Stimulated activated CD8-positive, alpha-beta memory T cell treated with anti-CD3 and anti-CD28 coated beads, Interleukin-12 subunit alpha, Interleukin-12 subunit beta, amount 100 ng/mL, for 24 hours (primary cell): ENCODE data around the gene AGAP1.
"Not testable (repeated sequence)": the region's sequence is repeated elsewhere in the genome, so short reads cannot be mapped to it uniquely, and the experiment has no call there.

ENCODE experiments used
- DNase-seq: peaks from one replicate; pipeline ENCODE4 v3.0.0-alpha.2; 2020; ENCODE audit errors: extremely low read depth

AGAP1 gene

GRCh38 chr2:236089271-236090026 is 595.6 kb downstream of the AGAP1 start:
- DNase-seq: no peak

GRCh38 chr2:236090027-236090382 is 596.2 kb downstream of the AGAP1 start:
- DNase-seq: no peak

- DNase-seq: not testable (repeated sequence)
These were observed 597.0 kb downstream of the AGAP1 start for GRCh38 chr2:236090826-236091225.

- no peak for DNase-seq
These were observed 598.9 kb downstream of the AGAP1 start for GRCh38 chr2:236092714-236093113.

DNA sequence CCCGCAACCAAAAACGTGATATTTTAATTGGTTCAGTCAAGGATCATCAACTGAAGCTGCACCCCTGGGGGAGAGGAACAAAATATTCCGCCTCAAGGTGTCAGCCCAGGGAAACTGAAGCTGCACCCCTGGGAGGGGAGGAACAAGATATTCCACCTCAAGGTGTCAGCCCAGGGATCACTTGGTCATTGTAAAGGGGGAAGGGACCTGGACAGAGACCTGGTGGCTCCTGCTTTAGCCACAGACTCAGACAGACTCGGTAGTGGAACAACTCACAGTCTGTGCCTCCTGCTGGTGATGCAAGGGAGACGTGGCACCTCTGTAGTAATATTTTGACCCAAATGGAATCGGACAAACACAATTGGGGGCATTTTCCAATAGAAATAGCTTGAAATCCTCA is 599.3 kb downstream of the AGAP1 start:
- DNase-seq: no peak

DNA sequence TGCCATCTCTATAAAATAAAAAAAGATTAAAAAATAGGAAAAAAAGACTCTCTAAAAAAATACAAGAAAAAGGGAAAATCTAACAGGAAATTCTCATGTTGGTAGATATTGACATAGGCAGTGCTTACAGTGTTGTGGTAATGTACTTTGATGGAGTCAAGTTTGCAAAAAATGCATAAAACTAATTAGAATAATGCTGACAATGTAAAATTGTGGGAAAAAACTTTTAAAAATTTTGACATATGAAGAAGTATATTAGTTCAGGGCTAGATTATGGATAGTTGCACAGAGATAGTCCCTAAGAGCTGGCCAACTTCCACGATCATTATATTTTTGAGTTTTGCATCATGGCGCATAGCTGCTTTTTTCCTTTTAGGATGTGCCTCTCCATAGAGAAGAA is 601.7 kb downstream of the AGAP1 start:
- DNase-seq: no peak

- DNase-seq: no peak
These were observed 607.6 kb downstream of the AGAP1 start for GRCh38 chr2:236101311-236101950.

DNA sequence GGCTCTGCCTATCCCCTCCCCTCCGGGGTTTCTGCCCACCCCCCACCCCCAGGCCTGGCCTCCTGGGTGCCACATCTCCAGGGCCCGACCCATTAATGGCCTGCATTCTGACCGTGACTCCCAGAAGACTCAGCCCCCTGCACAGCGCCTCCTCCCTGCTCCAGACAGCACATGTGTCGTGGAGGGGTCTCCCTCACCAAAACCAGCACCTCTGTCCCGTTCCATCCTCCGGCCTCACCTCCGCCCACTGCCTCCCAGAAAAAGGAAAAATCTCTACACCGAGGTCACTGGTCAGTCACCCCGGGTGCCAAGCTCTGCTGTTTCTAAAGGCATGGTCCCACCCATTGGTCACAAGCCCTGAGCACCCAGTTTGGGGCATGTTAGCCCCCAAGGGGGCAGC is 609.1 kb downstream of the AGAP1 start:
- DNase-seq: no peak

DNA sequence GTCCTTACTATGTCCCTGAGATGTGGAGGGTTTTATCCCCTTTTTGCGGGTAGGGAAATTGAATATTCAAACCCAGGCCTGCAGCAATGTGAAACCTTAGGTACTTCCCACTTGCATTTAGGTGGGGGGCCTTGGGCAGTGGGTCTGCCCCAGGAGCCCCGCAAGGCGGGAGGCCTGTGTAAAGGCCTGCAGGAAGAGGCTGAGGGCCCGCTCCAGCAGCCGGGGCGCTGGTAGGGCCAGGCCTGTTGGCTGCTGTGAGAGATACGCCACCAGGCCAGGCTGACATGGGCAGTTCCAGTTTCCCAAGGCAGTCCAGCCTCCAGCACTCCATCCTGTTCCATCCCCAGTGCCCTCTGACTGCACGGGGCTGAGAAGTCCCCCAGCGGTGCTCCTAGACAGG is 610.1 kb downstream of the AGAP1 start:
- DNase-seq: no peak

- no peak for DNase-seq
These were observed 612.2 kb downstream of the AGAP1 start for GRCh38 chr2:236105955-236106607.

- DNase-seq: no peak
These were observed 612.9 kb downstream of the AGAP1 start for GRCh38 chr2:236106761-236107160.

DNA sequence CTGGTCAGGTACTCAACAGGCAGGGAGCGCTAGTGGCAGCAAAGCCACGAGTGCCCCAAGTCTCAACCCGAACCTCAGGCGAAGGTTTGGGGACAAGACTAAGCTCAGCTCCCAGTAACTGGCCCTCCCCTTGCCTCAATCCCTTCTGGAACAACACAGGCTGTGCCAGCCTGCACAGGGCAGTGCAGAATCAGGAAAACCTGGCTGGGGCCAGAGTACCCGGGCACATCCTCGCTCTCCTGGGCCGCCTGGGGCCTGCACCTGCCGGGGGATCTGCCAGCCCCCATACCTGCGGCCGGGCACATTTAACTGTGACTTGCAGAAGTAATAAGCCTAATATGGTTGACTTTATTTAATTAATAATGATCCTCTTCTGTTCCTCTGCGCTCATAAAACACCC is 613.7 kb downstream of the AGAP1 start:
- DNase-seq: no peak

DNA sequence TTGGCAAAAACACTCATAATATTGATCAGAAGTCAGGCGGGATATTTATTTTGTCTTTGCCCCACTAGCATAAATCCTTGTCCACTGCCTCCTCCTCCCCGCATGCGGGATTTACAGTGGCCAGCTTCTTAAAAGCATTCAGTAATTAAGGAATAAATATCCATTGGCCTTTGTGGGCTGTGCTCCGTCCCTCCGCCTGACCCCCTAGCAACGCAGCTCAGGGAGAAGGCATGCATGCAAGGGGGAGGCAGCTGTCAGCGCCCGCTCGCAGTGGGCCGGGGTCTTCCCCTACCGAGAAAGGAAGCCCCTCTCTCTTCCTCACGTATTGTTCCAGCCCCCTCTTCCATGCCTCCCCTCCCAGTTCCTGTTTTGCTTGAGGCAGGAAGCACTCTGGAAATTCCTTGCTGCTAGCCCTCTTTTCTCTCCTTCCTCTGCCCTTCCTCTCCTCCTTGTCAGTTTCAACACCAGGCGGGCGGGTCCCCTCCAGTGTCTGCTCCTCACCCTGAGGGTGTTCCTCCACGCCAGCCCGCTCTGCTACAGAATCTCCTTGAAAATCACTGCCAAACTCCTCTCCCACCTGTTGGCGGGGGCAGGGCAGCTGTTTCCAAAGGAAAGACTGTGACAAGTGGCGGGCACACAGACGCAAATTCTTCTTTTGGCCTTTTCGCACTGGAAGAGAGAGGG is 614.2 kb downstream of the AGAP1 start:
- DNase-seq: no peak

DNA sequence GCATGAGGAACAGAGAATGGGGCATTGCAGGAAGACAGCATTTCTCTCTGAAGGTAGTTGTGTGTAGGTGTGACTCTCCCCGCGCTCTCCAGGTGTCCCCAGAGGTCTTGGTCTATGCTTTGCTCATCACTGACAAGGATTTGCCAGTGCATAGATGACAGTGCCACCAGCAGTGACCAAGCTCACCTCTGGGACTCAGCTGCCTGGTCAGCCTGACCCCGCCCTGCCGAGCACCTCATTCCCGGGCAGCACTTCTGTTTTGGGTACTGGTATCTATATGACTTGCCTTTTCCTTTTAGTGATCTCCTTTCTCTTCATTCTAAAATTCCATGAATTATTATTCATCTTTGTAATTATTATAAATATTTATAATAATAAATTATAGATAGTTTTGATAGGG is 615.2 kb downstream of the AGAP1 start:
- DNase-seq: no peak

GRCh38 chr2:236109473-236109872 is 615.6 kb downstream of the AGAP1 start:
- no peak for DNase-seq

DNA sequence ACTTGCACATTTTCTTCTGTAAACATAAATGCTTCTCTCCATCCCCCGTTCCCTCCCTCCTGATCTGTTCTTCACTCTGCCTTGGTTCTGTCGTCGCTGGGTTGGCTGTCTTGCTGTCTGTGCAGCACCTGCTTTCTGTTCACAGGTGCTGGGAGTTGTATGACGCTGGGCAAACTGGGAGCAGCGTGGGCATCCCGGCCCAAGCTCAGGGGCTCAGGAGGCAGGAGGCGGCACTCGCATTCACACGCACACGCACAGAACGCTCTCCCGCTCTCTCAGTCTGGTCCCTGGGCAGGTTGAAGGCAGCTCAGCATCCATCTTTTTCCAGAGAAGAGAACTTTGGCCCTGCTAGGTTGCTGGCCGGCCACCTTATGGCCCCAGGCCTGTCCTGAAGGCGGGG is 618.6 kb downstream of the AGAP1 start:
- no peak for DNase-seq

GRCh38 chr2:236113425-236113824 is 619.6 kb downstream of the AGAP1 start:
- DNase-seq: no peak

DNA sequence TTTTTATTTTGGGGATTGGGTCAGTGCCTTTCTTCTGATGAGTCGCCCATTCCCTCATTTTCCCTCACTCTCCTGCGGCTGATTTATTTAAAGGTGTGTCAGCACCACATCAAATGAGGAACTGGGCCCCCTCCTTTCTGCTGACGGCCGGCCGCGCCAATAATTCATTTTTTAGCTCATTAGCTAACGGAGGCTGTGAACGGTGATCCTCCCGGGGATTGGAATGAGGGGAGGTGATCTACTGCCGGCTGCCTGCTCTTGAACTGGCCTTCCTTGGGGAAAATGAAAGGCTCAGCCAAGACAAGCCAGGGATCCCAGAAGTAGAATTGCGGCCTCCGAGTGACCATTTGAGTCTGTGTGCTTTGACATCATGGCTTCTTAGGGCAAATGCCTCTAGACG is 620.1 kb downstream of the AGAP1 start:
- no peak for DNase-seq

DNA sequence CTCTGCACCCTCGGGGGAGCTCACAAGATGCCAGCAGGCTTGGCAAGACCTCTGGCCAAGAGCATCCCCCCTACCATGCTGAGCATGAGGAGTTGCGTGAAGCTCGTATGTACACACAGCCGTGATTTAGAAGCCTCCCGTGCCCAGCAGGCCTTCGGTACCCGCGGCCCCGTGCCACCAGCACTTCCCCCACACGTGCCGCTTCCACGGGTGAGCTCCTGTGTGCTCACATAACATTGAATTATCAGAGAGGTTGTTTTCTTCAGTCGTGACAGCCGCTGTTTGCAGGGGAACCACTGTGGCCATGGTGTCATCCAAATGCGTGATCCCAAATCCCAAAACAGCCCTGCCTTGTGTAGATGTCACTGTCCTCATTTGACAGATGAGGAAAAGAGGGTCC is 621.1 kb downstream of the AGAP1 start:
- no peak for DNase-seq

DNA sequence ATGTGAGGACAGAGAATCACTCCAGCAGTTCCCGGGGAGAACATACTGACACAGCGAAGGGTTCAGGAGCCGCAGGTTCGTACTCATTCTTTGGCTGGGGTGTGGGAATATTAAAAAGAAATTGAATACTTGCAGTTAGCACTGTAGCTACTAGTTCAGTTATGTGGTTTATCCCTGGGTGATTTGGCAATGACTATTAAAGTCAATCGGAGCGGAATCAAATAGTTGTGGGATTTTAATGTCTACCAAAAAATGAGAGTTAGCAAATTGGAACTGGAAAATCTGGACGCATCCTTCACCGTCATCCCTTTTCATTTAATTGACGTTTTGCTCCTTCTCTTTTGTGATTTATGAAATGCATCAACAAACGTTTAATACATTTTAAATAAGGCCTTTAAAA is 623.6 kb downstream of the AGAP1 start:
- DNase-seq: no peak

DNA sequence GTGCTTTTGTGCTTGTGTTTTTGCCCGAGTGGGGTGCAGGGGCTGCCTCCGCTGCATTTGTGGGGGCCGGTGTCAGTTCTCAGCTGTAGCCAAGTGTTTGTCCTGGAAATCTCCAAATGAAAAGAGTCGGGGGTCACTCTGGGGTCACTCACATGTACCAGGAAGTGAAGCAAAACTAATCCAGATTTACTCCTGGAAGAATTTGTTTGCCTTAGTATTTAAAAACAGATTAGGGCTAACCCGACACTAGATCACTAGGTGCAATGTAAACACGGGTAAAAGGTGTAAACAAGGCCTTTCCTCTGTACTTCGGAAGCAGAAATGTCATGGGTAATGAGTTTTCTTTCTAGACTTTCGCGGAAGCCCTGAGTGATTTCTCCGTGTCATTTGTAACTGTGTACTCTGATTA is 624.0 kb downstream of the AGAP1 start:
- DNase-seq: no peak

DNA sequence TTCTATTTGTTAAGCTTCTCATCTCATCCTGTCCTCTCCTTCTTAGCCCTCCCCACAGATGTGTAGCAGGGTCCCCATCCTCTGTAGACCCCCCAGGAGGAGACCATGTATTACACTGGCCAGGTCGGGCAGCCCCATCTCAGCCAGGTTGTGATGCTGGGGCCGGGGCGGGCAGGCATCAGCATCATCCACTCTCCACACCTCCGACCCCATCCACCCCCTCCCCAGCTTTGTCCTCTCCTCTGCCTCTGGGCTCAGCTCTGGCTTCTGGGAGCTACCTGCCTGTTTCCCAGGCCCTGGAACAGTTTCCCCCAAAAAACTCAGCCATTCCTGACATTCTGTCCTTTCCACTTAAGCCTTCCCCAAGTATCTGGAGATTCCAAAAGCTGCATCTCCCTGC is 625.2 kb downstream of the AGAP1 start:
- no peak for DNase-seq

DNA sequence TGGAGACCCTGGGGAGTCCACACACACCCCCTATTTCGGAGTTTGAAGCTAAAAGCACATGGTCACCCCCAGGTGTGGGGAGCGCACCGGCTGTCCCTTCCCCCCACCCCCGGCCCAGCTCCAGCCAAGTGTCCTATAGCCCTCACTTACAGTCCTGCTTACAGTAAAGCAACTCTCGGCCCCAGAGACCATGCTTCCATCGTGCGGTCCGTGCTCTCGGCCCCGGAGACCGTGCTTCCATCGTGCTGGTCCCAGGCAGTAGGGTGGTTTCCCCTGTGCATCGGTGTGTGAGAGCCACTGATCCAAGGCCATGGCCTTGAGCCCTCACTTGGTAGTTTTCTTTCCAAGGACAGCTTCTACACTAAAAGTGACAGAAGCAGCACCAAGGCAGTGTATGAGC is 625.6 kb downstream of the AGAP1 start:
- DNase-seq: no peak
